CD4-positive, alpha-beta T cell (primary cell): ENCODE measurements around the gene PTPRN2. TPM values are rescaled to one million over a fixed set of nuclear protein-coding genes. Genes with fewer than 3 reads are reported as not detected.

Experiments used
- ATAC-seq: fragments of 200-7000 bp; cut with Tn5 transposase; one replicate; pipeline ENCODE4 v1.10.0; 2022; ENCODE audit warnings: mild to moderate bottlenecking; ENCODE audit not compliant: poor library complexity
- CTCF ChIA-PET: fragments of 350-600 bp; sonication (Branson Sonifier 250); formaldehyde crosslinking; loops from one replicate; lab custom pipeline; 2021; ENCODE audit warnings: antibody characterized with exemption, inconsistent platforms; lab: Charles Lee
- POLR2A ChIA-PET: fragments of 350-600 bp; sonication (Branson Sonifier 250); formaldehyde crosslinking; loops from one replicate; lab custom pipeline; 2021; ENCODE audit warnings: antibody characterized with exemption, inconsistent platforms; lab: Charles Lee
- DNase-seq, 14 experiments: peaks; one replicate each; pipeline ENCODE4 v3.0.0-alpha.2; 2013 to 2020; ENCODE audit warnings: mixed read lengths in 2 of 14
- H3K27ac ChIP-seq, 2 donors: one replicate each; pipeline versions ENCODE4 v1.5.1 to v1.7.0; 2013; ENCODE audit warnings: low read length in 2 of 2, low read depth in 1 of 2, mild to moderate bottlenecking in 1 of 2
- H3K27me3 ChIP-seq, 2 experiments: 1 replicate in 1 of 2; 2 replicates in 1 of 2; pipeline versions ENCODE4 v1.6.1 to v1.7.0; 2013; ENCODE audit warnings: low read length in 2 of 2, control low read depth in 1 of 2, mild to moderate bottlenecking in 1 of 2, moderate library complexity in 1 of 2; ENCODE audit not compliant: insufficient read depth in 2 of 2, control insufficient read depth in 1 of 2
- H3K36me3 ChIP-seq: one replicate; pipeline ENCODE4 v1.6.1; 2013; ENCODE audit warnings: low read length, control low read depth; ENCODE audit not compliant: insufficient read depth
- H3K4me1 ChIP-seq: one replicate; pipeline ENCODE4 v1.6.1; 2013; ENCODE audit warnings: low read length, control low read depth; ENCODE audit not compliant: insufficient read depth
- H3K4me3 ChIP-seq: one replicate; pipeline ENCODE4 v1.5.1; 2013; ENCODE audit warnings: mild to moderate bottlenecking, low read length, moderate library complexity
- H3K9me3 ChIP-seq, 2 experiments: 1 replicate in 1 of 2; 2 replicates in 1 of 2; pipeline versions ENCODE4 v1.6.1 to v1.7.0; 2013; ENCODE audit warnings: low read length in 2 of 2, mild to moderate bottlenecking in 2 of 2, control low read depth in 1 of 2, moderate library complexity in 1 of 2; ENCODE audit not compliant: control insufficient read depth in 1 of 2, insufficient read depth in 1 of 2
- H3K27ac Mint-ChIP-seq: one replicate; pipeline ENCODE4 v1.8.0; 2020; ENCODE audit warnings: mixed read lengths
- H3K27me3 Mint-ChIP-seq: one replicate; pipeline ENCODE4 v1.8.0; 2021; ENCODE audit warnings: mixed read lengths
- H3K36me3 Mint-ChIP-seq: one replicate; pipeline ENCODE4 v1.8.0; 2021; ENCODE audit warnings: low read depth, mixed read lengths
- H3K4me1 Mint-ChIP-seq: one replicate; pipeline ENCODE4 v1.8.0; 2021; ENCODE audit warnings: low read depth, mixed read lengths
- H3K4me3 Mint-ChIP-seq: one replicate; pipeline ENCODE4 v1.8.0; 2020; ENCODE audit warnings: mild to moderate bottlenecking, mixed read lengths
- H3K9me3 Mint-ChIP-seq: one replicate; pipeline ENCODE4 v1.8.0; 2020; ENCODE audit warnings: mixed read lengths
- intact Hi-C, 2 experiments: fragments of 100-400 bp; cut with DNase I in 1 of 2; cut with micrococcal nuclease in 1 of 2; formaldehyde crosslinking; loops; one replicate each; pipeline versions ENCODE4 v1.15.1 to v1.9.0; 2023 to 2025; cut with DNase I, micrococcal nuclease
- total RNA-seq, 174 experiments: library from RNA in 2 of 174; stranded (reverse) in 2 of 174; gene quantifications; one replicate each; pipeline ENCODE4 v1.2.3 and lab custom pipeline; 2021 to 2026
- TF ChIP-seq, protein P1 (sequence below): fragments of 200-600 bp; IDR thresholded peaks from one replicate; pipeline ENCODE4 v1.8.0; 2022; ENCODE audit warnings: antibody characterized with exemption, mild to moderate bottlenecking

PTPRN2 gene
- total RNA-seq, 2 experiments from 2014 or later: 0.34 to 0.44 TPM

GRCh38 chr7:157543791-157544190 lies 1043.8 kb downstream of the PTPRN2 start:
- H3K36me3 Mint-ChIP-seq: no peaks in the 10 kb centered on the region

DNA sequence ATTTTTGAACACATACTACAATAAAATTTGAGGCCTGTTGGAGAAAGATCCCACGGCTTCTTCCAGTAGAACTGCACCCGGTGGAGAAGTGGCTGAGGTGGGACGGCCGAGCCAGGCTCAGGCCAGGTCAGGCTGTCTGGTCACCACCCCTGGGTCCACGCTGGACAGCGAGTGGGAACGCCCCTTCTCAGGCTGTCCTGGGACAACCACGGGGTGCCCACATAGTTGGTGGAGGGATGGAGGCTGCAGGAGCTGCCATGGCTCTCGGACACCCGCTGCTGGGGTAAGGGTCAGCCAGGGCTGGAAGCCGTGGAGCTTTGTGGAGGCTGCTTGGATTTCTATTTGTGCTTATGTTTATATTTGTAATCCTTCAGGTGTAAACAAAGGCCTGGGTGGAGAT lies 1044.3 kb downstream of the PTPRN2 start:
- intact Hi-C loops: no loop called here
- no peak overlapping the region for H3K27ac Mint-ChIP-seq
- Histone ChIP-seq H3K4me1 (no peaks in the 10 kb centered on the region), H3K4me3 (no peak overlapping the region), H3K9me3 (no peaks in the 10 kb centered on the region), H3K27me3 (no peaks in the 10 kb centered on the region), H3K36me3 (no peaks in the 10 kb centered on the region), H3K27ac (no peak overlapping the region)
- DNase-seq: no peak
- no peaks in the 10 kb centered on the region for H3K36me3 Mint-ChIP-seq
- H3K9me3 Mint-ChIP-seq: no peaks in the 10 kb centered on the region
- H3K4me3 Mint-ChIP-seq: no peak overlapping the region
- ChIA-PET CTCF (no interaction called here), POLR2A (no interaction called here)
- H3K4me1 Mint-ChIP-seq: no peaks in the 10 kb centered on the region
- ATAC-seq: no peak
- no peaks in the 10 kb centered on the region for H3K27me3 Mint-ChIP-seq
- TF ChIP-seq, protein P1, sequence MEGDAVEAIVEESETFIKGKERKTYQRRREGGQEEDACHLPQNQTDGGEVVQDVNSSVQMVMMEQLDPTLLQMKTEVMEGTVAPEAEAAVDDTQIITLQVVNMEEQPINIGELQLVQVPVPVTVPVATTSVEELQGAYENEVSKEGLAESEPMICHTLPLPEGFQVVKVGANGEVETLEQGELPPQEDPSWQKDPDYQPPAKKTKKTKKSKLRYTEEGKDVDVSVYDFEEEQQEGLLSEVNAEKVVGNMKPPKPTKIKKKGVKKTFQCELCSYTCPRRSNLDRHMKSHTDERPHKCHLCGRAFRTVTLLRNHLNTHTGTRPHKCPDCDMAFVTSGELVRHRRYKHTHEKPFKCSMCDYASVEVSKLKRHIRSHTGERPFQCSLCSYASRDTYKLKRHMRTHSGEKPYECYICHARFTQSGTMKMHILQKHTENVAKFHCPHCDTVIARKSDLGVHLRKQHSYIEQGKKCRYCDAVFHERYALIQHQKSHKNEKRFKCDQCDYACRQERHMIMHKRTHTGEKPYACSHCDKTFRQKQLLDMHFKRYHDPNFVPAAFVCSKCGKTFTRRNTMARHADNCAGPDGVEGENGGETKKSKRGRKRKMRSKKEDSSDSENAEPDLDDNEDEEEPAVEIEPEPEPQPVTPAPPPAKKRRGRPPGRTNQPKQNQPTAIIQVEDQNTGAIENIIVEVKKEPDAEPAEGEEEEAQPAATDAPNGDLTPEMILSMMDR: no peak

More at GRCh38 chr7:157543791-157544190, 1043.8 kb downstream of the PTPRN2 start:
- Histone ChIP-seq H3K27me3 (no peaks in the 10 kb centered on the region), H3K9me3 (no peaks in the 10 kb centered on the region), H3K4me1 (no peaks in the 10 kb centered on the region), H3K27ac (no peak overlapping the region), H3K36me3 (no peaks in the 10 kb centered on the region), H3K4me3 (no peak overlapping the region)
- POLR2A ChIA-PET: no interaction called here
- ATAC-seq (no peak), DNase-seq (no peak)
- Mint-ChIP-seq H3K27ac (no peak overlapping the region), H3K4me1 (no peaks in the 10 kb centered on the region), H3K27me3 (no peaks in the 10 kb centered on the region), H3K4me3 (no peak overlapping the region), H3K9me3 (no peaks in the 10 kb centered on the region)
- TF ChIP-seq, protein P1: no peak
- CTCF ChIA-PET: no interaction called here
- intact Hi-C loops: no loop called here

DNA sequence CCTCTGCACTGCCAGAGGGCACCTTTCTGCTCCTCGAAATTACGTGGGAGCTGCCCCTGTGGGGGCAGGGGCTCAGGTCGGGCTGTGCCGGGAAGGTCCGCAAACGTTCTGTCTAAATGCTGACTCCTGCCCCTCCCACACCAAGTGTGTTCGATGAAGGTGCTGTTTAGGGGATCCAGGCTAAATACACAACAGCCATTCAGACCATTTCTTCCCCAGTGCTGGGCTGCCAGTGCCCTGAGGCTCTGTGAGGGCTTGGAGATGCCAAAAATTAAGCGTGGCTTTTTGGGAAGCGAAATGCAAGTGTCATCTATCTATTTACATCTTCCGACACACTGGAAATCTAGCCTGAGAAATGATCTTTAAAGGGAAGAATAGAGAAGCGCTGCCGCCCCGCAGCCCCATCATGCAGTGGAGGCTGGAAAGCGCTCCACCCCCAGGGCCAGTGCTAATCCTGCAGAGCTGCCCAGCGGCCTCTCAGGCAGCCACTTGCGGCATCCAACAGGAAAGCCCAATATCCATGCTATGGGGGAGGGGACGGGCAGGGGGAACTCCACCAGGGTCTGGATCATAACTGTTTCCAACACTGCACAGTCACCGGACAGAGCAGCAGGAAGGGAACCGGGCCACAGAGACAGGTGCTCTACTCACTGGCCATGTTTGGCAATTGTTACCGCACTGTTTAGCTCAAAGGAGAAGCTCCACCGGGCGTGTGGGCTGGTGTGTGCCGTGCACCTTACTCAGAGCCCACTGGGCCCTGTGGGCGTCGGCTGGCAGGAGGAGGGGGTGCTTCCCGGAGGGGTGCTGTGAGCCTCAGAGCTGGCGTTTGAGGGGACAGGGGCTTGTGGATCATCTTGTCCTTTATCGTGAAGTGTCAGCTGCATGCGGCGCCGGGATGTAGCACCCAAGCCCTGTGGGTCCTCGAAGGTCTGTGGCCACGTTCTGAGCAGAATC lies 1045.3 kb downstream of the PTPRN2 start:
- TF ChIP-seq, protein P1: no peak
- POLR2A ChIA-PET: no interaction called here
- Mint-ChIP-seq H3K36me3 (no peaks in the 10 kb centered on the region), H3K4me1 (no peaks in the 10 kb centered on the region), H3K4me3 (no peak overlapping the region), H3K9me3 (no peaks in the 10 kb centered on the region), H3K27me3 (no peaks in the 10 kb centered on the region), H3K27ac (no peak overlapping the region)
- CTCF ChIA-PET: no interaction called here
- Histone ChIP-seq H3K27me3 (no peaks in the 10 kb centered on the region), H3K4me1 (no peaks in the 10 kb centered on the region), H3K4me3 (no peak overlapping the region), H3K27ac (no peak overlapping the region), H3K36me3 (no peaks in the 10 kb centered on the region), H3K9me3 (no peaks in the 10 kb centered on the region)
- ATAC-seq (no peak), DNase-seq (no peak)
- intact Hi-C loops: no loop called here
